GM21619 (cell line): Measurements from ENCODE around the gene KAZN.

Experiments
- ATAC-seq: cut with Tn5 transposase; IDR thresholded peaks from one replicate; pipeline ENCODE4 v1.9.1; 2021; ENCODE audit not compliant: unreplicated experiment

KAZN gene

GRCh38 chr1:15064217-15064929 lies 465.9 kb downstream of the KAZN start:
- ATAC-seq: no peak

DNA sequence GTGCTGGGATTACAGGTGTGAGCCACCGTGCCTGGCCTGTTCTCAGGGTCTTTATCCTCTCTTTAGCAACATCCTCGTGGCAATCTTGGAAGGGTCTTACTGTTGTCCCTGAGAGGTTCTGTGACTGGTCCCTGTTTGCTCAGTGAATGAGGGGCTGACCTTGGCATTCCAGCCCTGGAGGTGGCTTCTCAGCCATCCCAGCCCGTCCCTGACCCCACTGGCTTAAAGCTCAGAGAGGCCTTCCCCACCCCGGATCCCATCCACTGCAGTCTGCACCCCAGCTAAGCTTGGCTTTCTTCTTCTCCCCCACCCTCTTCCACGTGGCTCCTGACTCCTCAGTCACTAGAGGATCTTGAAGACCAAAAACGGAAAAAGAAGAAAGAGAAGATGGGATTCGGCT lies 466.8 kb downstream of the KAZN start:
- ATAC-seq: no peak

GRCh38 chr1:15065736-15066135 lies 467.3 kb downstream of the KAZN start:
- ATAC-seq: no peak

- no peak for ATAC-seq
Observed at GRCh38 chr1:15066191-15066590, 467.7 kb downstream of the KAZN start.

GRCh38 chr1:15067148-15067547 lies 468.7 kb downstream of the KAZN start:
- no peak for ATAC-seq

DNA sequence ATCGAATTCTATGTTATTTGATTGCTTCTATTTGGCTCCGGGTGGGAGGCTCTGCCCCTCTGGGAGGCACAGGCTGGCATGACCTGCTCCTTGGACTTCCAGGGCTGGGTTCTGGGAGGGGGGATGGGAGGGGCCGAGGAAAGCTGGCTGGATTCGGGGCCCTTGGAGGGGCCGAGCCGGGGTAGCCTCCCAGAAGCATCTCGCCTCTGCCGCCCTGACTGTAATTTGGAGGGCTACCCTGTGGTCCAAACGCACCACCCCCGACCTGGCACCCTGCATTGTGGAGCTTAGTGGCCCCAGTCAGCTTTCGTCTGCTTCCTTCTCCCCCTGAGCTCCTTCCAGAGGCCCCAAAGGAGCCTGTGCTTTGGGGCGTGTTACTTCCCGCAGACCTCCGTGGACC lies 469.7 kb downstream of the KAZN start:
- no peak for ATAC-seq

- ATAC-seq: no peak
Observed at GRCh38 chr1:15068997-15069396, 470.5 kb downstream of the KAZN start.

- ATAC-seq: no peak
Observed at GRCh38 chr1:15070145-15070748, 471.8 kb downstream of the KAZN start.

- ATAC-seq: no peak
Observed at GRCh38 chr1:15071936-15072335, 473.5 kb downstream of the KAZN start.

DNA sequence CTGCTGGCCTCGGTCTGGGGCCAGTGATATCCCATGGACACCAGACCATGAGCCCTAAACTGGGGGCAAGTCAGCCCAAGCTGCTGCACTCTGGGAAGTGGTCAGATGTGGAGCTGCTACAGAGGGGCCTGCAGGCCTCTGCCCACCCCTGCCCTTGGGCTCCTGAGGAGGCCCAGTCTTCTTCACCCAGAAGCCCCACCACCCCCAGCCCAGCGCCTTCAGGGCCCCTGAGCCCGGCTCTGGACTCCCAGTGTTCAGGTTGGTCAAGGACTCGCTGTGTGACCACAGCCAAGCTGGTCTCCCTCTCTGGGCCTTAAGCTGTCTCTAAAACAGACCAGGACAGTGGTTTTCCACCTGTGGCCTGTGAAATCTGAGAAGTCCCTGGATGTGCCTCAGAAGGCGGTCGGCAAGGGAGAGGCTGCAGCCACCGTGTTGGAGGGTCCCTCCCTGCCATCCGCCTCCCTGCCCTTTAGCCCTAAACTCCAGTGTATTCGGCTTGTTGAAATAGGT lies 475.4 kb downstream of the KAZN start:
- no peak for ATAC-seq

- ATAC-seq: no peak
Observed at GRCh38 chr1:15075175-15075574, 476.7 kb downstream of the KAZN start.

DNA sequence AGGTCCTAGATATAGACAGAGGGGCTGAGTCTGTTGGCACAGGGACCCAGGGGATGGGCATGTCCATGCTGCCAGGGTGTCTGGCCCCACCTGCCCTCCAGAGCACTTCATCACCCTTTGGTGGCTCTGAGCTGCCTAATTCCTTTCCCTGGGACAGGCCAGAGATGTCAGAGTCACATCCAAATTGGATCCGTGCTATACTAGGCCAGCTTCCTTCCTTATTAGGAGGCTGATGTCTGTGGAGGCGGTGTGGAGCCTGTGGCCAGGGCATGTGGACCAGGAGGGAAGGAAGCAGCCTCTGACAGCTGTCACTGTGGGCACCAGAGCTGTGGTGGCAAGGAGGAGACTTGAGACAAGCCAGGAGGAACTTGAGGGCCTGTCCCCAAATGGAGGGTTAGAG lies 477.3 kb downstream of the KAZN start:
- no peak for ATAC-seq

- no peak for ATAC-seq
Observed at GRCh38 chr1:15076807-15077206, 478.3 kb downstream of the KAZN start.

DNA sequence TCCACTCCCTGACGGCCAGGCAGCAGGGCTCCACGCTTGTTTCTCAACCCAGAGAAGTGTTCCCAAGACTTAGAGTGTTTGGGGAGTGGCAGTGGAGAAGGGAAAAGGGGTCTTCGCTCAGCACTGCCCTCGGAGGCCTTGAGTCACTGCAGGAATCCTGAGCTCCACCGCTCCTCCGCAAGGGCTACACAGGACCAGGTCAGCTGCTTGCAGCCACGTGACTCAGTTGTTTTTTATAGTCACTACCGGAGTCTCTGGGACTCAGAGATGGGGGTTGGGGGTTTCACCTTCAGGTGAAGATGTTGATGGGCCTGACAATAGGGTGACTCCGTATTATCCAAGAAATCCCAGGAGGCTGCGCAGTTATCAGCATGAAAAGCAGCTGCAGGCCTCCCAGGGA lies 478.9 kb downstream of the KAZN start:
- ATAC-seq: no peak

- ATAC-seq: no peak
Observed at GRCh38 chr1:15080328-15081007, 482.0 kb downstream of the KAZN start.

GRCh38 chr1:15081102-15081501 lies 482.6 kb downstream of the KAZN start:
- no peak for ATAC-seq

DNA sequence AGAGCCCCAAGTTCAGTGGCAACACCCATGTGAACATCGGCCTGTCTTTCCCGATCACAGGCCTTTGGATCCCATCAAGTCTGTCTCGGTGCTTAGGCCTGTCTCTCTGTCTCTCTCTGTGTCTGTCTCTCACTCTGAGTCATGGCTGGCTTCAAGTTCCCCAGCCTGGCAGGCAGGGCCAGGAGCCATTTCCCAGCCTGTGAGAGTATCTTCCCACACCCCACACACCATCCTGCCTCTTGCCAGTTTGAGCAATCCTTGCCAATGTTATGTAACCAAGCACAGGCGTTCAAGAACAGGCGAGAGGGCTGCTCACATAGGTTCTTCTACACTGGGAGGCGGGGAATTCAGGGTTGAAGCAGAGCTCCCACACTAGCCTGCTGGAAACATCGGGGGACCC lies 485.1 kb downstream of the KAZN start:
- no peak for ATAC-seq

GRCh38 chr1:15088281-15088971 lies 489.9 kb downstream of the KAZN start:
- no peak for ATAC-seq

DNA sequence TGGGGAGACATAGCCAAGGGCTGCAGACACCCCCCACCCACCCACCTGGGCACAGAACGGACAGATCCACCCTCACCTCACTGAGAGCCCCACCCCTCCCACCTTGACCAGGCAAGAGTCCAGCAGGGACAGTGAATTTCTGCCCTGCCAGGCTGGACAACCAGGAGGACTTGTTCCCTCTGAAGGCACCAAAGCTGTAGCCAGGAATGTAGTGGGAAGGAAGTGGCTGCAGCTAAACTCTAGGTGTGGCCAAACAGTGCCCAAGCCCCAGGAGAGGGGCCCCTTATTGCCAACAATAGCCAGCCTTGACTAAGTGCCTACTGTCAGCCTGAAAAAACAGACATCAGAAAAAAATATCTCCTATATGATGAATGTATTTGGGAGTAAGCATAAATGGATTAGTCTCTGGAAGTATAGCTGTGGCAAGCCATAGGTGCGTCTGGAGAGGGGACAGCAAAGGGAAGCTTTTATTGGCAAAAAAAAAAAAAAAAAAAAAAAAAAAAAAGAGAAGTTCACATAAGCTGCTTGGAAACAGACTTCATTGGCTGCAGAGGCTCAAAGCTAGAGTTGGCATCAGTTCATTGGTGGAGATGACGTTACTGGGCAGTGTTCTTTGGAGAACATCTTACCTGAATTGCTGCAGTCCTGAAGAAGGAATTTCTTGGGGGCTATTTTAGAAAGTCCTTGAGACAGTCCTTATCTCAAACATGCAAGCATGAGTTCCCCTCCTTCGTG lies 490.9 kb downstream of the KAZN start:
- no peak for ATAC-seq

DNA sequence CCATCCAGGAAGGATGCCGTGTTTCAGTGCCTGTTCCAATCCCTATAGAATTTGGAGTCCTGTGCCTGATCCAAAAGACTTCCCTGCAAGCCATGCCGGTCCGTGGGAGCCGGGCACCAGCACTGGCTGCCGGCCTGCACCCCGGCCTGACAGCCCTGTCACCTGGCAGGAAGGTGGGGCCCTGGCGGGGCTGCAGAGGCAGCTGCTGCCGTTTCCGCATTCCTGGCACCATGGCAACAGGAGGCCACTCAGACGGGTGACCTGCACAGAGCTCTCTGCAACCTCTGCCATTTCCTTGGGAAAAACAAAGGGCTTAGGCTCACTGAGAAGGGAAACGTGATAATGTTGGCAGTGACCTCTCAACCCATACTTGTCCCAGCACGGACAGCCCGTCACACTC lies 491.9 kb downstream of the KAZN start:
- ATAC-seq: no peak

GRCh38 chr1:15094056-15094455 lies 495.6 kb downstream of the KAZN start:
- no peak for ATAC-seq
